Tibial nerve (tissue), 4 donors: Measurements from ENCODE around the gene GTPBP2.

Experiments used
- EP300 ChIP-seq, 2 donors: sonication (generic); formaldehyde crosslinking; IDR thresholded peaks; one replicate each; pipeline ENCODE4 v1.6.1; 2017; ENCODE audit warnings: antibody characterized with exemption in 2 of 2, mild to moderate bottlenecking in 1 of 2
- POLR2A ChIP-seq, 2 donors: fragments of 450-650 bp; IDR thresholded peaks; one replicate each; pipeline ENCODE4 v1.6.1; 2017; ENCODE audit warnings: antibody characterized with exemption in 2 of 2, mild to moderate bottlenecking in 2 of 2, moderate library complexity in 2 of 2
- TF ChIP-seq, protein P1 (sequence below), 5 experiments: fragments of 200-600 bp in 3 of 5; fragments of 450-650 bp in 2 of 5; sonication (generic) in 3 of 5; IDR thresholded peaks; one replicate each; pipeline ENCODE4 v1.5.1; 2016 to 2019; ENCODE audit warnings: antibody characterized with exemption in 5 of 5, mild to moderate bottlenecking in 3 of 5, moderate library complexity in 2 of 5

DNA sequence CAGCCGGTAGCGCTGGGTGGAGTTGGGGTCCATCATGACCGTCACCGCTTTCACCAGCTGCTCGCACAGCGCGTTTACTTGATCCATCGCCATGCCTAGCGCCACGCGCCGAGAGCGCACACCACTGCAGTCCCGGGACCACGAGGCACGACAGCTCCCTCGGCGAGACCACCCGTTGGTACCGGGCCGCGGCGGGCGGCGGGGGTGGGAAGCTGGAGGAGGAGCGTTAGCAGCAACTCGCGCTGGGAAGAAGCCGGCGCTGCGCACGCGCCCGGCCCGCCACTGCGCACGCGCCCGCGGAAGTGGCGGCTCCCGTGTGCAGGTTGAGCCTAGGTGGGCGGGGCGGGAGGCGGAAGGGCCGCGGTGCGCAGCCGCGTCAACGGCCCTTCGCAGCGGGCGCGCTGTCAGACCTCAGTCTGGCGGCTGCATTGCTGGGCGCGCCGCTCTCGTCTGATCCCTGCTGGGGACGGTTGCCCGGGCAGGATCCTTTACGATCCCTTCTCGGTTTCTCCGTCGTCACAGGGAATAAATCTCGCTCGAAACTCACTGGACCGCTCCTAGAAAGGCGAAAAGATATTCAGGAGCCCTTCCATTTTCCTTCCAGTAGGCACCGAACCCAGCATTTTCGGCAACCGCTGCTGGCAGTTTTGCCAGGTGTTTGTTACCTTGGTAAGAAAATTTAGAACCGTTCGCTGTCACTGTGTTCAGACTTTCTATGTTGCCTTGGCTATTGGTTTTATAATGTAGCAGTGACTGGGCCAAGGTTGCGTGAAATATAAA is 53.1 kb downstream of the GTPBP2 start, which contains the start of the genes POLH and XPO5:
- TF ChIP-seq, protein P1, sequence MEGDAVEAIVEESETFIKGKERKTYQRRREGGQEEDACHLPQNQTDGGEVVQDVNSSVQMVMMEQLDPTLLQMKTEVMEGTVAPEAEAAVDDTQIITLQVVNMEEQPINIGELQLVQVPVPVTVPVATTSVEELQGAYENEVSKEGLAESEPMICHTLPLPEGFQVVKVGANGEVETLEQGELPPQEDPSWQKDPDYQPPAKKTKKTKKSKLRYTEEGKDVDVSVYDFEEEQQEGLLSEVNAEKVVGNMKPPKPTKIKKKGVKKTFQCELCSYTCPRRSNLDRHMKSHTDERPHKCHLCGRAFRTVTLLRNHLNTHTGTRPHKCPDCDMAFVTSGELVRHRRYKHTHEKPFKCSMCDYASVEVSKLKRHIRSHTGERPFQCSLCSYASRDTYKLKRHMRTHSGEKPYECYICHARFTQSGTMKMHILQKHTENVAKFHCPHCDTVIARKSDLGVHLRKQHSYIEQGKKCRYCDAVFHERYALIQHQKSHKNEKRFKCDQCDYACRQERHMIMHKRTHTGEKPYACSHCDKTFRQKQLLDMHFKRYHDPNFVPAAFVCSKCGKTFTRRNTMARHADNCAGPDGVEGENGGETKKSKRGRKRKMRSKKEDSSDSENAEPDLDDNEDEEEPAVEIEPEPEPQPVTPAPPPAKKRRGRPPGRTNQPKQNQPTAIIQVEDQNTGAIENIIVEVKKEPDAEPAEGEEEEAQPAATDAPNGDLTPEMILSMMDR (IDR thresholded peaks at IDR 0.05) = peak in 1 of 5 experiments; percentile 43
- TF ChIP-seq POLR2A (IDR thresholded peaks at IDR 0.05) (peak; percentile 73 to 90), EP300 (IDR thresholded peaks at IDR 0.05) (peak in 1 of 2 donors; percentile 86)
